Activated naive CD8-positive, alpha-beta T cell treated with anti-CD3 and anti-CD28 coated beads, Interleukin-2, amount 50 U/mL, for 16 hours (primary cell): ENCODE data around the gene SCN3A.

Experiments
- DNase-seq: peaks from one replicate; pipeline ENCODE4 v3.0.0-alpha.2; 2020; ENCODE audit warnings: low read depth, low spot score

SCN3A gene

GRCh38 chr2:165191096-165191728 lies 12.6 kb downstream of the SCN3A start:
- DNase-seq: no peak

DNA sequence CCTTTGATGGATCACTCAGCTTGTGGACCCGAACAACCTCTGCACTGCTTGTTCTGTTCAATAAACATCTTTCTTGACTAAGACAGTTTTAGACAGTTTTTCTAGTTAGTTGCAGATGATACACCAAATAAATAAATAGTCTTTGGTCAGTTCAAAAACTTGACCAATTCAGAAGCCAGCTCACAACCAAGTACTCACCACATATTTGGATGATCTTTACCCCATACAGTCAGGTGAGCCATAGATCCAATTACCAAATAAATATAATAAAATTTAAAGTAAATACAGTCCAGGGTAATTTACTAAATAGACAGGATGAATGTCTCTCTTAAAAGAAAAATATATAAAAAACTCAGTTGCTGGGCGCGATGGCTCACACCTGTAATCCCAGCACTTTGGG lies 18.2 kb downstream of the SCN3A start:
- DNase-seq: no peak

- DNase-seq: no peak
Measured at GRCh38 chr2:165182029-165182428, 21.8 kb downstream of the SCN3A start.

DNA sequence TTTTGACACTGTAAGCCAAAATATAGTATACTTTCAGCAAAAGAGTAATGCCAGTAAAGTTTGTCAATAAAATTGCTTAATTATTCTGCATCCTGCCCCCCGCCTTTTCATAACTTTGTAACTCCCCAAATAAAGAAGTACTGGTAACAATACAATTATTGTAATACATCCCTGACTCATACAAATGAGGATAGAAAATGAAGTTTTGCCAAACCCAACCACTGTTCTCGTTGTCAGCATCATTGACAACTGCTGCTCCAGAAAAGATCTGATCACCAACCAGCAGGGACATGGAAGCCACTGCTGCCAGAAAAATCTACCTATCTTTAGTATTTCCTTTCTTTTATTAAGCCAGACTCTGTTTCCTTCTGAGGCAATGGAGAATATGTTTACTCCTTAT lies 27.1 kb downstream of the SCN3A start:
- no peak for DNase-seq

DNA sequence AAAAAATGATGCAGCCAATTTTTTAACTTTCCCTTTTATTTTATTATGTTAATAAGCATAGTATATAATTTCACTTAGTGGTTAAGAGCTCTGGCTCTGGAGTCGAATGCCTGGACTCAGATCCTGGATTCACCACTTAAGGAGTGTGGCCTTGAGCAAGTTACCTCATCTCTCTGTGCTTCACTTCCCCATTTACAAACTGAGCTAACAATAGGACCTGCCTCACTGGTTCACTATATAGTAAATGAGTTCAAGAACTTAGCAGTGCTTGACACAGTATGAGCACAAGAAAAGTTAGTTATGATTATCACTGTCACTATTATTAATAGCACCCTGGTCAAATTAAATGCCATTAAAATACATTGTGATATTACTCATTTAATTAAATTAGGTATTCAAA lies 30.6 kb downstream of the SCN3A start:
- no peak for DNase-seq

DNA sequence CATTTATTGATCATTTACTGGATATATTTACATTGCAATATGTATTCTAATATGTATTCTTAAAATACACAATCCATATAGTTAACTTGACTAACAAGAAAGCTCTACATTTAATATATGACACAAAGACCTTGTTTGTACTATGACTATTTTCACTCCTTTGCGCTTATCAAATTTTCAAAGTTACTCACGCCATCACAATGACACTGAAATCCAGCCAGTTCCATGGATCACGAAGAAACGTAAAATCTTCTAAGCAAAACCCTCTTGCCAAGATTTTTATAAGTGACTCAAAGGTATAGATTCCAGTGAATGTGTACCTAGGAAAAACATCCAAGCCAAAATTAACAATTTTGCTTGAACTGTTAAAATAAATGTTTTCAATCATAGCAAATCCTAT lies 39.6 kb downstream of the SCN3A start:
- no peak for DNase-seq

- DNase-seq: no peak
Measured at GRCh38 chr2:165163761-165164160, 40.1 kb downstream of the SCN3A start.

DNA sequence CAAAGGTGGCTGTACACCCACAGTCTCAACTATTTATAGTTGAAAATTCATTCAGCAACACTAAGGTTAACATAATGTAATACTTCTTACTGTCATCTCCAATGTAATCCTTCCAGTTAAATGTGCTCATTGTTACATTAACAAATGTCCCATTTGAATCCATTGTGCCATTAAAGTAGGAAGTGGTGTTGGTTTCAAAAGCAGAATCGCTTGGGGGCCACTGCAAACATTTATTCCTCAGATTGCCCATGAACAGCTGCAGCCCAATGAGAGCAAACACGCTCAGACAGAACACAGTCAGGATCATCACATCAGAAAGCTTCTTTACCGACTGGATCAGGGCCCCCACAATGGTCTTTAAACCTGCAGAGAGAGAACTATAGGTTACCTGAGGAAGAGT lies 41.4 kb downstream of the SCN3A start:
- no peak for DNase-seq

- no peak for DNase-seq
Measured at GRCh38 chr2:165161510-165161909, 42.3 kb downstream of the SCN3A start.

DNA sequence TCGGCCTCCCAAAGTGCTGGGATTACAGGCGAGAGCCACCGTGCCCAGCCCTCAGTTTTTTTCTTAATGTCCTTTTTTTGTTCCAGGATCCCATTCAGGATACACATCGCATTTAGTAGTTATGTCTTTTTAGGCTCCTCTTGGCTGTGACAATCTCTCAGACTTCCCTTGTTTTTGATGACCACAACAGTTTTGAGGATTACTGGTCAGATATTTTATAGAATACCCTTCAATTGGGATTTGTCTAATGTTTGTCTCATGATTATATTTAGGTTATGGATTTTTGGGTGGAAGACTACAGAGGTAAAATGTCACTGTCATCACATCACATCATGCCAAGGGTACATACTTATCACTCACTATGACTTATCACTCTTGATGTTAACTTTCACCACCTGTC lies 46.7 kb downstream of the SCN3A start:
- DNase-seq: no peak

DNA sequence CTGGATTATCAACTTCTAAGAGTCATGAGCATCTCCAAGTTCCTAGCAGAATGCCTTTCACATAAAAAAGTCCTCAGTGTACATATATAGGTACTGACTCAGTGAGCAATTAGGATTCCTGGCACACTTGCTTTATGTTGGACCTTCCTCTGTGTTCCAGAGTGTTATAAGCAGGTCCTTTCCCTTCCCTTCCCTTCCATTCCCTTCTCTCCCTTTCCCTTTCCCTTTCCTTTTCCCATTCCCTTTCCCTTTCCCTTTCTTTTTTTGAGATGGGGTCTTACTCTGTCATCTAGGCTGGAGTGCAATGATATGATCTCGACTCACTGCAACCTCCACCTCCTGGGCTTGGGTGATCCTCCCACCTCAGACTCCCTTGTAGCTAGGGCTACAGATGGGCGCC lies 48.7 kb downstream of the SCN3A start:
- no peak for DNase-seq

DNA sequence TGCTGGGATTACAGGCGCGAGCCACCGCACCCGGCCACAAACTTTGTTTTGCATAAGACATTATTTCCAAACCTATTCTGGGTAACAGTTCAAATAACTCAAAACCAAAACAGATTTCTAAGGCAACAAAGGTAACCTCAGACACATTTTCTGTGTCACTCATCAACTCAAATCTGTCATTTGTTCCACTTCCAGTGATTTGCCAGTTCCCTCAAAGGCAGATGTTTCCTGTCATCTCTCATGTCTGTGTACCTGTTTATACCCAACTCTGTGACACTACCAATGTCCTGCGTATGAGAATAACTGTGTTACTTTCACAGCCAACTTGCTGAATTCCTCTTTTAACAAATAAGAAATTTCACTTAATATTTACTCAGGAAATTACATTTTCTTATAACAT lies 54.4 kb downstream of the SCN3A start:
- DNase-seq: no peak

DNA sequence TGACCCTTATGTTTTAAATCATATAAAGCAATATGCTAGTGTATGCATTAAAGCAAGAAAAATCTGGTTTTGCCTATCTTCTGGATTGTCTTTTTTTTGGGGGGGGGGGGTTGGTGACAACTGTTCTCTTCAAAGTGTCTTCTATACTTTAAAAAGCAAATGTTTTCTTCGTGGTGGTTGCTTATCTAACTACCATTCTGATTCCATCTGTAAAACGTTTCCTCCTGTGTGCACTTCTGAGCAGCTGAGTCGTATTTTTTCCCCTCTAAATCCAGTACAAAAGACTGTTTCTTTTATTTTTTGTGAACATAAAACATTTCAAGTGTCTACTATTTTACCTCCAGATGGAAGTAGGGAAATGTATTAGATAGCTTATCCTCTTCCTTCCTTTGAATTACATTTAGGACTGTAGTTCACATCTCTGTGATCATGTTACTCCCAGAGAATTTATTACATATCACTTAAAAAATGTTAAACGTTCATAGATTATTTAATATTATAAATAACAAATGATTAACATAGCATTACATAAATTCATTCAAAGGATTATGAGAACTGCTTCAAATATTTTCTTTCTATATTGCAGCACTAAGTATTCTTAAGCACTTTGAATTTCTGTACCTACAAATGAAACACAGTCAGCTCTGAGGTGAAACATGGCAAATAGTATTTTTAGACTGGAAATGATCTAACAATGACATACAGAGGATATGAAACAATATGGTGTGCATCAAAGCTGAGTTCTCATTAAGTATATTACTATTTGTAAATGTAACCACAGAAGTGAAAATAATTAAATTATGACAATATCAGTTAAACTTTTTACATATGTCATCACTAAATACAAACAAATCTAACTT lies 56.4 kb downstream of the SCN3A start:
- no peak for DNase-seq

DNA sequence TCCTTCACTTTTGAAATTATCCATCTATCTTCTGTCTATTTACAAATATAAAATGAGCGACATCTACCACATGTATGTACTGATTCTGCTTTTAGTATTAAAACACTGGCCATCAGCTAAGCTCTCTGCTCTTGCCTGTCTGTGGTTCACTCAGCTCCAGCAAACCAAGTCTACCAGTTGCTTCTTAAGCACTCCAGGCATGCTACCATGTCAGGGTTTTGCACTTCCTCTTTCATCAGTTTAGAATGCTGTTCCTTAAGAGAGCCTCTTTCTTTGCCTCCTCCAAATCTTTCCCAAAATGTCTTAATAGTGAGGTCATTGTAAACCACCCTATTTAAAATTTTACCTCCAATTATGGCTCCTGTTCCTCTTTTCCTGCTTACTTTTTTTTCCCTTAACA lies 59.5 kb downstream of the SCN3A start:
- no peak for DNase-seq

- DNase-seq: no peak
Measured at GRCh38 chr2:165141601-165142354, 62.1 kb downstream of the SCN3A start.

- DNase-seq: no peak
Measured at GRCh38 chr2:165126244-165126643, 77.6 kb downstream of the SCN3A start.

GRCh38 chr2:165122521-165122920 lies 81.3 kb downstream of the SCN3A start:
- no peak for DNase-seq

DNA sequence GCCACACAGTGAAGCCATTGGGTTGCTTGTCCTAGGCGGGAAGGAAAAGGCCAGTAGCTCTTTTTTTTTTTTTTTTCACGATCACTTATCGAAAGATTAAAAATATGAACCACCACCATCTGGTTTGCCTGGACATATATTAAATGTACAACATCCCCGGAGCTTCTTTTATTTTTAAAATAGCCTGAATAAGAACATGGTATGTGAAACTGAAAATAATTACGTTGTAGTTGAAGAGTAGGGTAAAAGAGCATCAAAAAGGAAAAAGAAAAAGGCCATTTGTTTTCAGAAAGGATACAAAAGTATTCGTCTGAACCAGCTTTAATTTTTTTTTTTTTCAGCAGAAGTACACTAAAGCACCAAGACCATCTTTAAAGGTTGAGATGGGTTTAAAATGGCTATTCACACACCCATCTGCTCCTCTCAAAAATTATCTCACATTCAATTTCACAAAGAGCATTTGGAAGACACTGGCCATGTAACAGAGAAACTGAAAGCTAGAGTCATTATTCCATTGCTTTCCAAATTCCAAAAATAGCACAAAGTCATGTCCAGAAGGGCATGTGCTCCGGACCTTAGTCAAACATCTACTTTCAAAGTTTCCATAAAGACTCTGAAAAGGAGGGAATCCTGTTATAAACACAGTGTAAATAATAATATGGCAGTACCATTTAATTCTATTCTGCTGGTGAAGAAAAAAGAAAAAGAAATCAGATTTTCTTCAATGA lies 82.9 kb downstream of the SCN3A start:
- DNase-seq: no peak

DNA sequence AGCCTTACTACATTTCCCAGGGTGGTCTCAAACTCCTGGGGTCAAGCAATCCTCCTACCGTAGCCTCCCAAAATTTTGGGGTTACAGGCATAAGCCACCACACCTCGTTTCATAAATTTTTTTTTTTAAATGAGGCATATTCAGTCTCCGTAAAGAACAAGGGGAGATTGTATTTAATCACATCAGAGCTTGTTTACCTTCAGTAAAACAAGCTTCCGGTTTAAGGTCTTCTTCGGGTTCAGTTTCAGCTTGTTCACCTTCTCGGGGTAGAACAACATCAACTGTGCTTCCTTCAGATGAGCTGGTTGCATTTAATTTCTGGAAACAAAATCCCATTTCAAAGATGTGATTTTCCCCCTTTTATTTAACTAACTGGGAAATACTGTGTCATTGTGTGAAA lies 88.6 kb downstream of the SCN3A start:
- no peak for DNase-seq

DNA sequence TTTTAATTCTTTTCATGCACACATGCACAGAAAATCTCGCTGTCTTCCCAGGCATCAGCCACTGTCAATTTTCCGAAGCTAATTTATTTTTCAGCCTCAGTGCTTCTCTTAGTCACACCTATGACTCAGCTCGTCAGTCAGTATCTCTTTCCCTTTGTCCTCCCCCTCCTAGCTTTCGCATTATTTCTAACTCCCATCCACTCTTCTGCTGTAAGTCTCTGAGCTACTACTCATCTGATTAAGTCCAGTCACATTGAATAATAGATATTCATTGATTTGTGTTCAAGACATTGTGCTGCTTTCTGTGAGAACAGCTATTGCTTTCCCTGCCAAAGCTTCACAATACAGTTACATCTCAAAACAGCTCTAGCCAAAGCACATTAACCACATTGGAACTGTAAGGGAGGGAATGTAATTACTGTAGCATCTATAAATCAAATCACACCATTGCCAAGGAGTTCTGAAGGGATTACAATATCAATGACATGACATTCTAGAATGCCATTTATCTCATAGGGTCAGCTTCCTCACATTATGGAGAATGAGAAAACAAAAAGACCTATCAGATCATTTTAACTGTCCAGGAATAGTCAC lies 89.4 kb downstream of the SCN3A start:
- no peak for DNase-seq

DNA sequence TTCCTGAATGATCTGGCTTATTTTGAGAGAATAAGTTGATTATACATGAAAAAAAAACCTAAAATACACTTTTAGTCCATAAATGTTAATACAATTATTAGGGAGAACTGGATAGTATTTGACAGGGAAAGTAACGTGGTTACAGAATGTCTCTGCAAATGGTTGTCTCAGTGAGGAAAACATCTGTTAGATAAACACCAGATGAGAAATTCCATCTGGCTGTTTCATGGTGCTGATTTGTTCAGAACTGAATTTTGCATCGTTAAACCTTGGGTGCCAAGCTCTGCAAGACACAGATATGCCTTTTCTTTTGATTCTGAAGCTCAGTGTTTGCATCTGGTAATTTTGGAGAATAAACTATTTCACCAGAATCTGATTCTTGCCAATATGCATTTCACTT lies 90.4 kb downstream of the SCN3A start:
- DNase-seq: no peak

DNA sequence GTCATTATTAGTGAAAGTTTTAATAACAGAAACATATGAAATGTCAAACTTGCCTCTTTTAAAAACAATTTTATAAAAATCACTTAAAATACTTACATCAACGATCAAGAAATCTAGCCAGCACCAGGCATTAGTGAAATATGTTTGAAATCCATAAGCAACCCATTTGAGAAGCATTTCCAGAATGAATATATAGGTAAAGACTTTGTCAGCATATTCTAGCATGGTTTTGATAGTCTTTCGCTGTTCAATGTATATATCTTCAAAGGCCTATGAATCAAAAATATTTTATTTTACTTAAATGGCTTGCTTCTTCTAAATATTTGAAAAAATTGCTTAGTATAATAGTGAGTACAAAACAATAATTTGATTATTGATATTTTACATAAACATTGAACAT lies 91.1 kb downstream of the SCN3A start:
- DNase-seq: no peak
